HepG2 (cell line): ENCODE measurements around the gene HS6ST1. TPM values are rescaled to one million over a fixed set of nuclear protein-coding genes. Genes with fewer than 3 reads are reported as not detected.

Experiments
- AGO2 ChIP-seq: fragments of 200-400 bp; formaldehyde crosslinking; optimal IDR thresholded peaks from 2 replicates; pipeline ENCODE3; 2017; ENCODE audit warnings: mild to moderate bottlenecking, low read depth, low read length, moderate library complexity
- HHEX ChIP-seq: IDR thresholded peaks from 2 replicates; pipeline ENCODE4 v1.6.1; 2016; ENCODE audit warnings: control low read depth
- IRX3 ChIP-seq: sonication (generic); formaldehyde crosslinking; IDR thresholded peaks from 2 replicates; pipeline ENCODE4 v1.8.1; 2023; ENCODE audit warnings: mild to moderate bottlenecking, low read depth, missing genetic modification reagents, borderline replicate concordance
- KLF12 ChIP-seq: sonication (generic); formaldehyde crosslinking; IDR thresholded peaks from 2 replicates; pipeline ENCODE4 v1.4.0; 2020; ENCODE audit warnings: missing genetic modification reagents, borderline replicate concordance
- KLF16 ChIP-seq, 2 experiments: sonication (generic) in 1 of 2; formaldehyde crosslinking in 1 of 2; IDR thresholded peaks; 2 replicates each; pipeline versions ENCODE4 v1.6.1 to v1.8.0; 2016 to 2023; ENCODE audit warnings: missing genetic modification reagents in 2 of 2, missing compliant biosample characterization in 1 of 2
- MAF1 ChIP-seq: sonication (generic); formaldehyde crosslinking; IDR thresholded peaks from 2 replicates; pipeline ENCODE4 v1.5.0; 2020; ENCODE audit warnings: missing genetic modification reagents, borderline replicate concordance
- MZF1 ChIP-seq: sonication (generic); formaldehyde crosslinking; IDR thresholded peaks from 2 replicates; pipeline ENCODE4 v1.8.1; 2023; ENCODE audit warnings: mild to moderate bottlenecking, missing genetic modification reagents, borderline replicate concordance
- RBAK ChIP-seq: sonication (generic); formaldehyde crosslinking; IDR thresholded peaks from 2 replicates; pipeline ENCODE4 v1.5.1; 2020; ENCODE audit warnings: mild to moderate bottlenecking, missing genetic modification reagents
- RXRB ChIP-seq: IDR thresholded peaks from 2 replicates; pipeline ENCODE4 v1.6.1; 2016; ENCODE audit warnings: borderline replicate concordance, missing genetic modification reagents, missing compliant biosample characterization
- SETDB1 ChIP-seq: sonication (generic); formaldehyde crosslinking; IDR thresholded peaks from 2 replicates; pipeline ENCODE4 v1.5.1; 2020; ENCODE audit warnings: missing genetic modification reagents, mild to moderate bottlenecking, borderline replicate concordance
- SMC3 ChIP-seq: IDR thresholded peaks from 2 replicates; pipeline ENCODE4 v1.6.1; 2011; ENCODE audit warnings: low read length, improper control_type of control experiment
- SPEN ChIP-seq: sonication (generic); formaldehyde crosslinking; IDR thresholded peaks from 2 replicates; pipeline ENCODE4 v1.5.1; 2020; ENCODE audit warnings: low read depth, mild to moderate bottlenecking, missing genetic modification reagents
- ZNF263 ChIP-seq: sonication (generic); formaldehyde crosslinking; IDR thresholded peaks from 2 replicates; pipeline ENCODE4 v1.4.0; 2020; ENCODE audit warnings: missing genetic modification reagents
- ZNF737 ChIP-seq: sonication (generic); formaldehyde crosslinking; IDR thresholded peaks from 2 replicates; pipeline ENCODE4 v1.5.0; 2020; ENCODE audit warnings: missing genetic modification reagents, mild to moderate bottlenecking, borderline replicate concordance
- ZNF891 ChIP-seq: sonication (generic); formaldehyde crosslinking; IDR thresholded peaks from 2 replicates; pipeline ENCODE4 v1.5.0; 2020; ENCODE audit warnings: mild to moderate bottlenecking, missing genetic modification reagents
- ZSCAN20 ChIP-seq: sonication (generic); formaldehyde crosslinking; IDR thresholded peaks from 2 replicates; pipeline ENCODE4 v1.4.0; 2020; ENCODE audit warnings: missing genetic modification reagents, mild to moderate bottlenecking, borderline replicate concordance
- ZSCAN25 ChIP-seq: sonication (generic); formaldehyde crosslinking; IDR thresholded peaks from 2 replicates; pipeline ENCODE4 v1.8.0; 2022; ENCODE audit warnings: mild to moderate bottlenecking, missing genetic modification reagents
- polyA plus RNA-seq, 8 experiments: library from polyadenylated mRNA; depleted of rRNA in 3 of 8; stranded (reverse) in 7 of 8; unstranded in 1 of 8; fragments of >200 nt; fragmentation: Illumina TruSeq in 4 of 8; extraction: Trizol in 4 of 8; gene quantifications; 2 replicates each; pipeline versions ENCODE4 v1.2.1 to v1.2.3, GENCODE V29; 2011 to 2016; ENCODE audit warnings: low read depth in 4 of 8, missing spikeins in 1 of 8, mixed read lengths in 1 of 8; ENCODE audit not compliant: insufficient read depth in 1 of 8
- total RNA-seq, 5 experiments: library from RNA; depleted of rRNA; stranded (reverse); fragments of >200 nt; fragmentation: Illumina TruSeq; extraction: Trizol; gene quantifications; 2 replicates each; pipeline ENCODE4 v1.2.3, GENCODE V29; 2016; ENCODE audit warnings: low read depth in 1 of 5
- TF ChIP-seq, protein P1 (sequence below): sonication (generic); formaldehyde crosslinking; IDR thresholded peaks from 2 replicates; pipeline ENCODE4 v1.4.0; 2020; ENCODE audit warnings: mild to moderate bottlenecking, low read depth, missing genetic modification reagents
- TF ChIP-seq, protein P2 (sequence below): sonication (generic); formaldehyde crosslinking; IDR thresholded peaks from 2 replicates; pipeline ENCODE4 v1.5.1; 2020; ENCODE audit warnings: missing genetic modification reagents, mild to moderate bottlenecking, borderline replicate concordance
- TF ChIP-seq, protein P3 (sequence below): sonication (generic); formaldehyde crosslinking; IDR thresholded peaks from 2 replicates; pipeline ENCODE4 v1.8.0; 2022; ENCODE audit warnings: missing genetic modification reagents, low read depth, mild to moderate bottlenecking, borderline replicate concordance
- TF ChIP-seq, protein P4 (sequence below), 2 experiments: sonication (generic) in 1 of 2; formaldehyde crosslinking in 1 of 2; IDR thresholded peaks; 2 replicates each; pipeline versions ENCODE4 v1.4.0 to v1.6.1; 2016 to 2020; ENCODE audit warnings: borderline replicate concordance in 1 of 2, low read depth in 1 of 2, mild to moderate bottlenecking in 1 of 2, missing genetic modification reagents in 1 of 2

Gene HS6ST1
- total and polyA plus RNA-seq, 2 of the 13 experiments (the other 11 are each of a cell fraction or from before 2014, with no cell fraction given): 34.5 to 84.6 TPM

DNA sequence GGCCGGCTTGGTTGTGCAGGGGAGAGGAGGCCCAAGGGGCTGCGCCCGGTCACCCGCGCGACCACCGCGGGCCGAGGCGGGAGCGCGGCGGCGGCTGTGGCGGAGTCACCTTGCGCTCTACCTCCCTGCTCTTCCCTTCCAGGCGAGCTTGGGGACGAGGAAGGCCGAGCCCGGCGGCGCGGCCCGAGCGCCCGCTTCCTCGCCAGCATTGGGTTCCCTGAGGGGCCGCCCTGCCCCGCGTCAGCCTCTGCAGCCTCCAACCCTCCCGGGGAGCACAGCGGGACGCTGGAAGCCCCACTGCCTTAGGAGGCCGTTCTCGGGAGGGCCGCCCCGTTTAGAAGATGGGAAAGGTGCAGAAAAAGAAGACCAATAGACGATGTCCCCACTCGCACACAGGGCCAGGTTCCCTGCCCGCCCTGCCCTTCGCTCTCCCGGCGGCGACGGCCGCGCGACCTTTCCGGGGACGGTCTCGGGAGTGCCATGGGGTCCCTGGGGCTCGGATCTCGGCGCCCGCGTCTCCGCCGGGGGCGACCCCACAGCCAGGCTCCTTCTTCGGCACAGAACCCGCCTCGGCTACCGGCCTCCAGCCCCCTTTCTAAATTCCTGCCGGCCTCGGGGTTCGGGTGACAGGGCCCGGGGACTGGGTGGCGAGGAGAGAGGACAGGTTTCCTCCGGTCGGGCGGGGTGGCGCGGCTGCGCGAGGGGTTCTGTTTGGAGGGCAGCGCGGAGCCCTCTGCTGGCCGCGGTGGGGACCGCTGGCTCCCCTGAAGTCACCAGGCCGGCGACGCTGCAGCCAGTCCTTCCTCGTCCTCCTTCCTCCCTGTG, 85.5 kb downstream of the HS6ST1 start (continued):
- TF ChIP-seq IRX3 (CRISPR knock-in tag): 0 out of 2 replicates have a peak, but pooled peaks have one; percentile 45
- peak; percentile 46; the same call in 1 of the 2 replicates for TF ChIP-seq ZSCAN20
- TF ChIP-seq, protein P1, sequence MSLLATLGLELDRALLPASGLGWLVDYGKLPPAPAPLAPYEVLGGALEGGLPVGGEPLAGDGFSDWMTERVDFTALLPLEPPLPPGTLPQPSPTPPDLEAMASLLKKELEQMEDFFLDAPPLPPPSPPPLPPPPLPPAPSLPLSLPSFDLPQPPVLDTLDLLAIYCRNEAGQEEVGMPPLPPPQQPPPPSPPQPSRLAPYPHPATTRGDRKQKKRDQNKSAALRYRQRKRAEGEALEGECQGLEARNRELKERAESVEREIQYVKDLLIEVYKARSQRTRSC (CRISPR knock-in tag): 0 out of 2 replicates have a peak, but pooled peaks have one; percentile 27
- peak; percentile 83; the same call in 1 of the 2 replicates for TF ChIP-seq ZNF891 (CRISPR knock-in tag)
- TF ChIP-seq, protein P2, sequence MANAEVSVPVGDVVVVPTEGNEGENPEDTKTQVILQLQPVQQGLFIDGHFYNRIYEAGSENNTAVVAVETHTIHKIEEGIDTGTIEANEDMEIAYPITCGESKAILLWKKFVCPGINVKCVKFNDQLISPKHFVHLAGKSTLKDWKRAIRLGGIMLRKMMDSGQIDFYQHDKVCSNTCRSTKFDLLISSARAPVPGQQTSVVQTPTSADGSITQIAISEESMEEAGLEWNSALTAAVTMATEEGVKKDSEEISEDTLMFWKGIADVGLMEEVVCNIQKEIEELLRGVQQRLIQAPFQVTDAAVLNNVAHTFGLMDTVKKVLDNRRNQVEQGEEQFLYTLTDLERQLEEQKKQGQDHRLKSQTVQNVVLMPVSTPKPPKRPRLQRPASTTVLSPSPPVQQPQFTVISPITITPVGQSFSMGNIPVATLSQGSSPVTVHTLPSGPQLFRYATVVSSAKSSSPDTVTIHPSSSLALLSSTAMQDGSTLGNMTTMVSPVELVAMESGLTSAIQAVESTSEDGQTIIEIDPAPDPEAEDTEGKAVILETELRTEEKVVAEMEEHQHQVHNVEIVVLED (CRISPR knock-in tag): peak; percentile 36; the same call in 1 of the 2 replicates
- TF ChIP-seq AGO2: peak; percentile 96
- no peak for TF ChIP-seq SETDB1 (CRISPR knock-in tag)
- peak; percentile 58; the same call in 1 of the 2 replicates for TF ChIP-seq SMC3
- TF ChIP-seq HHEX (CRISPR knock-in tag): no peak
- TF ChIP-seq MZF1 (CRISPR knock-in tag): no peak
- peak; percentile 89 for TF ChIP-seq SPEN (CRISPR knock-in tag)
- TF ChIP-seq, protein P3, sequence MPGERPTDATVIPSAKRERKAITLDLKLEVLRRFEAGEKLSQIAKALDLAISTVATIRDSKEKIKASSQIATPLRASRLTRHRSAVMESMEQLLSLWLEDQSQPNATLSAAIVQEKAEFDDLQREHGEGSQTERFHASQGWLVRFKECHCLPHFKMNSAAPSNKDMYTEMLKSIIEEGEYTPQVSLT: 0 out of 2 replicates have a peak, but pooled peaks have one; percentile 24
- TF ChIP-seq KLF12 (CRISPR knock-in tag): peak; percentile 83; the same call in 1 of the 2 replicates
- TF ChIP-seq KLF16 (CRISPR knock-in tag; IDR thresholded peaks at IDR 0.05): peak in 1 of 2 experiments; percentile 93; a peak in 3 of 4 replicates
- TF ChIP-seq, protein P4, sequence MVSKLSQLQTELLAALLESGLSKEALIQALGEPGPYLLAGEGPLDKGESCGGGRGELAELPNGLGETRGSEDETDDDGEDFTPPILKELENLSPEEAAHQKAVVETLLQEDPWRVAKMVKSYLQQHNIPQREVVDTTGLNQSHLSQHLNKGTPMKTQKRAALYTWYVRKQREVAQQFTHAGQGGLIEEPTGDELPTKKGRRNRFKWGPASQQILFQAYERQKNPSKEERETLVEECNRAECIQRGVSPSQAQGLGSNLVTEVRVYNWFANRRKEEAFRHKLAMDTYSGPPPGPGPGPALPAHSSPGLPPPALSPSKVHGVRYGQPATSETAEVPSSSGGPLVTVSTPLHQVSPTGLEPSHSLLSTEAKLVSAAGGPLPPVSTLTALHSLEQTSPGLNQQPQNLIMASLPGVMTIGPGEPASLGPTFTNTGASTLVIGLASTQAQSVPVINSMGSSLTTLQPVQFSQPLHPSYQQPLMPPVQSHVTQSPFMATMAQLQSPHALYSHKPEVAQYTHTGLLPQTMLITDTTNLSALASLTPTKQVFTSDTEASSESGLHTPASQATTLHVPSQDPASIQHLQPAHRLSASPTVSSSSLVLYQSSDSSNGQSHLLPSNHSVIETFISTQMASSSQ (IDR thresholded peaks at IDR 0.05; ENCODE audit: low read depth): no peak
- TF ChIP-seq, protein P4 (CRISPR knock-in tag; IDR thresholded peaks at IDR 0.05; ENCODE audit: borderline replicate concordance): peak; percentile 68; the same call in 1 of the 2 replicates
- TF ChIP-seq ZNF263 (CRISPR knock-in tag): peak; percentile 95
- TF ChIP-seq RBAK: no peak
- TF ChIP-seq RXRB (CRISPR knock-in tag): 0 out of 2 replicates have a peak, but pooled peaks have one; percentile 58
- TF ChIP-seq ZSCAN25: peak; percentile 46; the same call in 1 of the 2 replicates
- peak; percentile 64; the same call in 1 of the 2 replicates for TF ChIP-seq ZNF737
- no peak for TF ChIP-seq MAF1 (CRISPR knock-in tag)
